Measurements from ENCODE around the gene MBD5.

MBD5 gene

DNA sequence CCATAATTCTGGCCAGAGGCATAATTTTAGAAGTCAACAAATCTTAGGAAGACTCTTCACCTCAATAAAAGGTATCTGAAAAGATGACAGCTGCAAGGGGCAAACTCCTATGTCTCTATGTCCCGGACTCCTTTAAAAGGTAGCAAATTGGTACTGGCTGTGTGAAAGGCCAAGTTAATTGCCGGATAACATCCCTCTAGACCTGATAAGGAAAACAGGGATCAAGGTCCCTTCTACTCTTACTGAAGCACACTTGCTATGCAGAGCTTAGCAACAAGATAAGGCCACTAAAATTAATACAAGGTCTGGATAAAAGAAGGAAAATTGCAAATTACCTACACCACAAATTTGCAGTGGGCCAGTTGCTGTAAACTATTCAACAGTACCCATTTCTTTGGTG is 482.6 kb downstream of the MBD5 start:
- no peaks in the 10 kb centered on the region for H3K79me2 ChIP-seq (ENCODE audit: insufficient read depth, low read depth)
- H4K20me1 ChIP-seq (ENCODE audit: insufficient read depth), result no peaks in the 10 kb centered on the region
- no peak overlapping the region for H3K4me2 ChIP-seq
- no peak overlapping the region for H3K9ac ChIP-seq
- TF ChIP-seq, protein P1, sequence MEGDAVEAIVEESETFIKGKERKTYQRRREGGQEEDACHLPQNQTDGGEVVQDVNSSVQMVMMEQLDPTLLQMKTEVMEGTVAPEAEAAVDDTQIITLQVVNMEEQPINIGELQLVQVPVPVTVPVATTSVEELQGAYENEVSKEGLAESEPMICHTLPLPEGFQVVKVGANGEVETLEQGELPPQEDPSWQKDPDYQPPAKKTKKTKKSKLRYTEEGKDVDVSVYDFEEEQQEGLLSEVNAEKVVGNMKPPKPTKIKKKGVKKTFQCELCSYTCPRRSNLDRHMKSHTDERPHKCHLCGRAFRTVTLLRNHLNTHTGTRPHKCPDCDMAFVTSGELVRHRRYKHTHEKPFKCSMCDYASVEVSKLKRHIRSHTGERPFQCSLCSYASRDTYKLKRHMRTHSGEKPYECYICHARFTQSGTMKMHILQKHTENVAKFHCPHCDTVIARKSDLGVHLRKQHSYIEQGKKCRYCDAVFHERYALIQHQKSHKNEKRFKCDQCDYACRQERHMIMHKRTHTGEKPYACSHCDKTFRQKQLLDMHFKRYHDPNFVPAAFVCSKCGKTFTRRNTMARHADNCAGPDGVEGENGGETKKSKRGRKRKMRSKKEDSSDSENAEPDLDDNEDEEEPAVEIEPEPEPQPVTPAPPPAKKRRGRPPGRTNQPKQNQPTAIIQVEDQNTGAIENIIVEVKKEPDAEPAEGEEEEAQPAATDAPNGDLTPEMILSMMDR (conservative IDR thresholded peaks at IDR 0.05; ENCODE audit: low read depth, low read length), result no peak
- no peaks in the 10 kb centered on the region for H3K4me1 ChIP-seq (ENCODE audit: low read depth, poor library complexity, severe bottlenecking)
- no peak overlapping the region for H2AFZ ChIP-seq (ENCODE audit: low read depth)
- no peak overlapping the region for H3K27ac ChIP-seq
- no peaks in the 10 kb centered on the region for H3K36me3 ChIP-seq (ENCODE audit: insufficient read depth)
- no peaks in the 10 kb centered on the region for H3K27me3 ChIP-seq (ENCODE audit: insufficient read depth, low read depth)
- H3K4me3 ChIP-seq (IDR thresholded peaks at IDR 0.05; ENCODE audit: insufficient read depth, low read depth, low read length), result no peak overlapping the region

DNA sequence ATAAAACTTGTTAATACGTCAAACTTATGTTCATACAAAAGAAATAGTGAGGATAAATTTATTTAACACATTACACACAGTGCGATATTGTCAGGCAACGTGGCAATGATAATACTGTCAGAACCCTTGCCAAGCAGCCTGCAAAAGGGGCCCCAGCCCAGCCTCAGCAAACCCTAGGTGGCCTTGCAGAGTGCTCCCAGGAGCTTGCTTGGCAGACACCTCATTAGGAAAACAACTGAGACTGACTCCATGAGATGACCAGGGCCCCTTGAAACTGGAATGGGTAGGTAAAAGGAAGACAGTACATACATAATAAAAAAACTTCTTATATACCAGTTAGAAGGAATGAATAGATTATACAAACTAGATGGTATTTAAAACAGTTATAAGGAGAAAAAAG is 487.1 kb downstream of the MBD5 start:
- Histone ChIP-seq H3K4me2 (no peak overlapping the region), H4K20me1 (ENCODE audit: insufficient read depth) (no peaks in the 10 kb centered on the region), H3K9ac (no peak overlapping the region), H3K79me2 (ENCODE audit: insufficient read depth, low read depth) (no peaks in the 10 kb centered on the region), H3K27me3 (ENCODE audit: insufficient read depth, low read depth) (no peaks in the 10 kb centered on the region), H3K4me1 (ENCODE audit: low read depth, poor library complexity, severe bottlenecking) (peaks cover 11% of the 10 kb centered on the region), H3K4me3 (IDR thresholded peaks at IDR 0.05; ENCODE audit: insufficient read depth, low read depth, low read length) (no peak overlapping the region), H3K27ac (no peak overlapping the region), H2AFZ (ENCODE audit: low read depth) (no peak overlapping the region), H3K36me3 (ENCODE audit: insufficient read depth) (no peaks in the 10 kb centered on the region)
- TF ChIP-seq, protein P1 (conservative IDR thresholded peaks at IDR 0.05; ENCODE audit: low read depth, low read length), result no peak

DNA sequence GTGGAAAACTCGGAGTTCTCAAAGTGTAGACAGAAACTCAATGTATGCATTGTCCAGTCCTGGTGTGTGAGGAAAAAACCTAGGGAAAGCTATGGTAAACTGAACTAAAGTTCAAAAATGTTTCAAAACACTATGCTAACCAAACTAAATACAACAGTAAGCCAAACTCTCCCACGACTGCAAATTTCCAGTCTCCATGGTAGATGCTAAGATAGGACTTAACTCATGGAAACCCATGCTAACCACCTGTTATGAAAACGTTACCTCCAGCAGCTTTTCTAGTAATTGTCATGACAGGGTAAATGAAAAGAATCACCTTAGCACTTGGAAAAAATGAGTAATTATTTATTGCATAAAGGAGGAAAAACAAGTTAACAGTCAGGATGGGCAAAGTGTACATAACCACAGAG is 488.0 kb downstream of the MBD5 start:
- H4K20me1 ChIP-seq (ENCODE audit: insufficient read depth), result no peaks in the 10 kb centered on the region
- peaks cover 11% of the 10 kb centered on the region for H3K4me1 ChIP-seq (ENCODE audit: low read depth, poor library complexity, severe bottlenecking)
- no peaks in the 10 kb centered on the region for H3K79me2 ChIP-seq (ENCODE audit: insufficient read depth, low read depth)
- H3K4me3 ChIP-seq (IDR thresholded peaks at IDR 0.05; ENCODE audit: insufficient read depth, low read depth, low read length), result no peak overlapping the region
- H3K36me3 ChIP-seq (ENCODE audit: insufficient read depth), result no peaks in the 10 kb centered on the region
- H2AFZ ChIP-seq (ENCODE audit: low read depth), result peak overlapping the region; percentile 85
- no peaks in the 10 kb centered on the region for H3K27me3 ChIP-seq (ENCODE audit: insufficient read depth, low read depth)
- TF ChIP-seq, protein P1 (conservative IDR thresholded peaks at IDR 0.05; ENCODE audit: low read depth, low read length), result no peak
- H3K27ac ChIP-seq, result no peak overlapping the region
- H3K4me2 ChIP-seq, result peak overlapping the region; percentile 47
- H3K9ac ChIP-seq, result no peak overlapping the region

DNA sequence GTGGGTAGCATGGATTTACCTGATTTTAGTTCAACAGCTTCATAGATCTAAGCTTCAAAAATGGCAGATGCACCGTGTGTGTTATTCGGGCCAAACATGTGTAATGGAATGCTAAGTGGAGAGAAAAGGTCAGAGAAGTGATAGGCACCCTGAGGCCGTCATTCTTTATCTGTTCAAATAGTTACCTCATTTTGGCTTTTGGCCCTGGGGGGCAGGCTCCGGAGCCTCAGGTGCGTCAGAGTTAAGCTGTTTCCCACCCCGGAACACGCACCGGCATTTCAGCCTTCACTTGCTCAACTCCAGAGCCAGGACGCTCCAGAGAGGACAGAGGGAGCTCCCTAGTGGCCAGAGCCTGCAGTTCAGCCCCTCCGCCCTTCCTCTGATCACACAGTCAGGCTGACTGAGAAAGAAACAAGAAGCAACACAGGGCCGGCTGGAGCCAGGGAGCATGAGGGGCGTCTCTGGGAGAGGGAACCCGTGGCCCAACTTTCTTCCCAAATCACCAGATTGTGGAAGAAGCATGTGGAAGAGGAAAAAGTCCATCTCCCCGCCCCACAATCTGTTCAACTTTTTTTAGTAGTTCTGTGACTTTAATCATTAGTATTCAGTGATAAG is 488.5 kb downstream of the MBD5 start:
- TF ChIP-seq, protein P1 (conservative IDR thresholded peaks at IDR 0.05; ENCODE audit: low read depth, low read length), result peak; percentile 81
- H3K4me1 ChIP-seq (ENCODE audit: low read depth, poor library complexity, severe bottlenecking), result peaks cover 11% of the 10 kb centered on the region
- no peaks in the 10 kb centered on the region for H3K36me3 ChIP-seq (ENCODE audit: insufficient read depth)
- no peak overlapping the region for H3K9ac ChIP-seq
- no peak overlapping the region for H3K4me3 ChIP-seq (IDR thresholded peaks at IDR 0.05; ENCODE audit: insufficient read depth, low read depth, low read length)
- no peak overlapping the region for H3K27ac ChIP-seq
- H3K4me2 ChIP-seq, result peak overlapping the region; percentile 47
- peak overlapping the region; percentile 85 for H2AFZ ChIP-seq (ENCODE audit: low read depth)
- H3K27me3 ChIP-seq (ENCODE audit: insufficient read depth, low read depth), result no peaks in the 10 kb centered on the region
- no peaks in the 10 kb centered on the region for H3K79me2 ChIP-seq (ENCODE audit: insufficient read depth, low read depth)
- H4K20me1 ChIP-seq (ENCODE audit: insufficient read depth), result no peaks in the 10 kb centered on the region

Measured in KMS-11 (cell line).